ENCODE measurements around the gene CARHSP1. TPM values are rescaled to one million over a fixed set of nuclear protein-coding genes. Genes with fewer than 3 reads are reported as not detected.
"Not testable (repeated sequence)": the region's sequence is repeated elsewhere in the genome, so short reads cannot be mapped to it uniquely, and the experiment has no call there.

CARHSP1 gene
- total RNA-seq (2014; rRNA removed; shearing (Covaris generic)): 199 and 229 TPM in 2 replicates

DNA sequence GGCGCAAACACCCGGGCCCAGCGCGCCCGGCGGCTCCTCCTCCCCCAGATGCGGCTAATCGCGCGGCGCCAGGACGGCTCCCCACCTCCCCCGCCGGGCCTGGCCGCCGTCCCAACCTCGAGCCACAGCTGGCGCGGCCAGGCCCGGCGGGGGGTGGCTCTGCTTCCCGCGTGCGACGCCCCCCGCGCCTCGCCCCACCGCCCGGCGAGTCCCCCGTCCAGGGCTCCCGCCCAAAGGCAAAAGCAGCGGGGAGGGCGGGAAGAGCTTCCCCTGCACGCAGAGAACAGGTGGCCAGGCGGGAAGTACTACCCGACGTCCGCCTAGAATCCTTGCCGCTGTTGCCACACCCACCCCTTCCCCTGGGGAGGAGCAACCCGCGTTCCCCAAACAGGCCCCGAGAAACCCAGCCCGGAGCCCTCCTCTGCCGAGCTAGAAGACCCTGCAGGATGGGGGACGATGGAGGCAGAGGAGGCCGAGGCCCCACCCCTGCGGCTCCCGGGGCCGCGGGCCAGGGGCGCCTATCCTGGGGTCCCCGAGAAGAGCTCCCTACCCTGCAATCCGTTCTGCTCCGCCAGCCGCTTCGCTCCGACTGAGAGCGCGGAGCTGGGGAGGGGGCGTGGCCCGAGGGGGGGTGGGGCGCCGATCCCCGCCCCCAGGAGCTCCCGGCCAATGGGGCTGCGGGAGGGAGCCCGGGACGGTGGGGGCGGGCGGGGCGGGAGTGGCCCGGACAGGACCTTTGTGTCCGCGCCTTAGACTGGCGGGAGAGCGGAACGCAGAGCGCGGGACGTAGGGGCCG is at the start of gene CARHSP1:
Gene CARHSP1, minus strand, starts transcription at position 591 of the 796 bp plus-strand sequence. CDS start 9,678 bp downstream, outside the sequence.
- DNase-seq (ENCODE audit: low read depth): peak; percentile 90

GRCh38 chr16:8917336-8917735 is 48.5 kb upstream of the CARHSP1 start:
- DNase-seq (ENCODE audit: low read depth): not testable (repeated sequence)

DNA sequence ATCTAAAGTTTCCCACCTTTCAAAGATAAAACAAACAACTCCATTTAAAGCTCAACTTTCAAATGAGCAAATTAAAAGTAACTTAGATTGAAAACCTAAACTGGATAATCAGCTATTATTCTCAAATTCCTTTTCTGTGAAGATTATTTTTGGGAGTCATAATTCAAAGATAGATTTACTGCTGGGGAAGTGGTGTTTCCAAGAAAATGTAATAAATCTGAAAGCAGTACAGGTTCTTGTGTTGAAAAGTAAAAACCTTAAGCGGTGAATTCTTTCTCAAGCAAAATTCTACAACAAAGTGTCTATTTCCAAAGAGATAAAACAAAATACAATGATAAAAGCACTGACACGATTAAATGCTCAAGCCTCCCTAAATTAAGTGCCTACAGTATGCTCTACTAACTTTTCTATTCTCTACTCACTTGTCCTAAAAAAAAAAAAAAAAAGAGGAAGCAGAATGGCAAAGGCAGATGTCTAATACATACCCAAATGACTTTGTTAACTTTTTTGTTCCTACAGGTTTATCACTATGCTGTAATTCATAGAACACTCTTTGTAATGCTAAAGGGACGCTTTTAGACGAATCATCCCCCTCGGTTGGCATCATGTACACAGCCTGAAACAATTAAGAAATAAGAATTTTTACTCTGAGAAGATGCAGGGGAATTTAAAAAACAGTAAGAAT is 47.9 kb upstream of the CARHSP1 start:
- no peak for DNase-seq (ENCODE audit: low read depth)

DNA sequence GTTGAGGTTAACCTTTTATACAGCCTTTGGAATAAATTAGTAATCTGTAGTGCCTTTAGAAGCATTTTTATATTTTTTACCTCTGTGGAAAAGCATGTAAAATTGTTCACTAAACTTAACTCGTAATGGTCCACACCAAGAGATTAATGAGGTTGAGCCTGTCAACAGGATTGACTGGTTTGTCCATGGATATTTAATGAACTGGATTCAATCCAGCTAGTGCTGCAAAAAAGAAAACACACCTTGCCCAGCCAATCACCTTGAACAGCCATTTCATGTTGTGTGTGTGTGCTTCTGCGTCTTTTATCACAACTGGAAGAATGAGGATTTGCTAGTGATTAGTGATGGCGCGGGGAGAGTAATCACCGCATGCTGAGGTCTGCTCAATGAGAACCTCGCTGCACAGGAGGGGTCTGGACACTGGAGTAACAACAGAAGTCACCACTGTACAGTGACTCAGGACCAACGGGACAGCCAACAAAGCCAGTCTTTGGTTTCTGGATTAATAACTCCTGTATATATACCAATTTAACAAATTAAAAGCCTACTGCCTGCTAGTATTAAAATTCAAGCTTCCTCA is 47.0 kb upstream of the CARHSP1 start:
- DNase-seq (ENCODE audit: low read depth): no peak

DNA sequence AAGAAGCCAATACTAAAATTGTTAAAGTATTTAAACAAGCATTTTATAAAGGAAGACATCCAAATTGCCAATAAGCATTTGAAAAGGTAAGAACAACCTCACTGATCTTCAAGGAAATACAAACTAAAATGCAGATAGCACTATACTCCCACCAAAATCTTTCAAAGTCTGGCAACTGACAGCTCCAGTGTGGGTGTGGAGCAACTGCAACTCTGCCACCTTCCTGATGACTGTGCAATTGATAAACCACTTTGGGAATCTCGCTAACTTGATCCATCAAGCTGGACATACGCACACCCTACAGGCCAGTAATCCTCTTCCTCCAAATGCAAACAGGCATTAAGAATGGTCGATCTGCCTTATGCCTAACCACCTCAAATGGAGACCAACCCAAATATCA is 45.3 kb upstream of the CARHSP1 start:
- DNase-seq (ENCODE audit: low read depth): no peak

DNA sequence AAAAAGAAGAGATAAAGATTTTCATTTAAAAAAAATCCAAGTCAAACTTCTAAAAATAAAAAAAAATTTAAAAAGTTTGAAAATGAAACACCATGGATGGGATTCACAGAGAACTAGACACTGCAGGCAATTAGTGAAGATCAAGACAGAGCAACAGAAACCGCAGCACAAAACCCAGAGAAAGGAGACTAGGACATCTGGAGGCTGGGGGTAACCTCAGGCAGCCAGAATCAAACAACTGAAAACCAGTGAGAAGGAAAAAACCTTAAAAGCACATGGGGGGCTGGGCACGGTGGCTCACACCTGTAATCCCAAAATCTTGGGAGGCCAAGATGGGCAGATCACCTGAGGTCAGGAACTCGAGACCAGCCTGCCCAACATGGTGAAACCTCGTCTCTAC is 44.0 kb upstream of the CARHSP1 start:
- DNase-seq (ENCODE audit: low read depth): no peak

GRCh38 chr16:8910811-8911210 is 42.0 kb upstream of the CARHSP1 start:
- no peak for DNase-seq (ENCODE audit: low read depth)

GRCh38 chr16:8908810-8909468 is 40.1 kb upstream of the CARHSP1 start:
- DNase-seq (ENCODE audit: low read depth): peak; percentile 24

DNA sequence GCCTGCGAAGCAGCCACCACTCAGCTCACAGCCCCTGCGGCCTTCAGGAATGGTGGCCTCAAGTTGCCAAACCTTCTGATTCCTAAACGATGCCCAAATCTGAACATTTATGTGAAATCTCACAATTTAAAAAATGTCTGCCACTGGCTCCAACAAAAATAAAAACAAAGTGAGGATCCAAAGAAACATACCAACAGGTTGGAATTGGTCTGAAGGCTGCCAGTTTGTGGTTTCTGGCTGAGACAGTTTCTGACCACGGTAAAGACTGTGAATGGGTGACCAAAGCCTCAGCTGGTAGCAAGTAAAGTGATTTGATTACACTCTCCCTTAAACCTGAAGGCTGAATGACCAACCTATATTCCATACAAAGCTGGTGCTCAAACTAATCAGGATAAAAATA is 38.3 kb upstream of the CARHSP1 start:
- no peak for DNase-seq (ENCODE audit: low read depth)

- DNase-seq (ENCODE audit: low read depth): no peak
These were observed 37.2 kb upstream of the CARHSP1 start for GRCh38 chr16:8905795-8906591.

DNA sequence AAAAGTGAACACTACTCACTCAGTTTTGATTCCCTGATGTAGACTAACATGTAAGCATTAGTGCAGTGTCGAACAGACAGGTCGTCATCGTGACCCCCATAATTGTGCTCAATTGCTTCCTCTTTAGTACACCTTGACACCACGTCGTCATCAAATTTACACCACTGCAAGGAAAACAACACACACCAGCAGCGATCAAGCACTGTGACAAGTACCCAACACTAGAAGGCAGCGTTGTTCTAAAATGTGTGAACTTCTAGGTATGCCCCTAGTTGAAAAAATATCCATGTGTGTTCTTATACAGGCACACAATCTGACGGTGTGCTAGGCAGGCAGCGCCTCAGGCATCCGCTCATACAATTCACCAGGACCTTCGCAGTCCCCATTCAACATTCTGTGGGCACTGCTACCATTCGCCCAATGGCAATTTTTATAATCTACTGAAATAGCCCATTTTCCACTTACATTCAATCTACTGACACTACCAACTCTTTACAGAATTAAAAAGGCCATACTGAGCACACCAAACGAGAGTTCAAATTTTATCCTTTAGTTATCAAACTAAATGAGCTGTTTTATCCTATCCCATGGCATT is 36.5 kb upstream of the CARHSP1 start:
- DNase-seq (ENCODE audit: low read depth): peak; percentile 42

DNA sequence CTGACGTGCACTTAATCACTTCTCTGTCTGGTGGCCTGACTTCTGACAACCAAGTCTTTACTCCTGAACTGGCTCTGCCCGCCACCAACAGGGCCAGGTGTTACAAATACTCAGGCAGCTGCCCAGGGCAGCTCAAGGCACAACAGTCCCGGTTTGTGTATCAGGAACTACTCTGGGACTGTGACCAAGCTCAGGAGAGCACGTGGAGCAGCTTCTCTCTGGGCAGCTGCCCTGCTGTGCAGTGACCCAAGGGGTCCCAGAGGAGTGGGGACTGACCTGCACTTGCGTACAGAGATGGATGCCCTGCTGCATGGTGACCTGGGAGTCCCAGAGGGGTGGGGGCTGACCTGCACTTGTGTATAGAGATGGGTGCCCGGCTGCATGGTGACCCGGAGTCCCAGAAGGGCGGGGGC is 35.2 kb upstream of the CARHSP1 start:
- DNase-seq (ENCODE audit: low read depth): no peak

GRCh38 chr16:8903004-8903403 is 34.2 kb upstream of the CARHSP1 start:
- no peak for DNase-seq (ENCODE audit: low read depth)

- DNase-seq (ENCODE audit: low read depth): no peak
These were observed 32.6 kb upstream of the CARHSP1 start for GRCh38 chr16:8901320-8901861.

GRCh38 chr16:8900343-8900742 is 31.5 kb upstream of the CARHSP1 start:
- DNase-seq (ENCODE audit: low read depth): no peak

- no peak for DNase-seq (ENCODE audit: low read depth)
These were observed 31.0 kb upstream of the CARHSP1 start for GRCh38 chr16:8899709-8900317.

DNA sequence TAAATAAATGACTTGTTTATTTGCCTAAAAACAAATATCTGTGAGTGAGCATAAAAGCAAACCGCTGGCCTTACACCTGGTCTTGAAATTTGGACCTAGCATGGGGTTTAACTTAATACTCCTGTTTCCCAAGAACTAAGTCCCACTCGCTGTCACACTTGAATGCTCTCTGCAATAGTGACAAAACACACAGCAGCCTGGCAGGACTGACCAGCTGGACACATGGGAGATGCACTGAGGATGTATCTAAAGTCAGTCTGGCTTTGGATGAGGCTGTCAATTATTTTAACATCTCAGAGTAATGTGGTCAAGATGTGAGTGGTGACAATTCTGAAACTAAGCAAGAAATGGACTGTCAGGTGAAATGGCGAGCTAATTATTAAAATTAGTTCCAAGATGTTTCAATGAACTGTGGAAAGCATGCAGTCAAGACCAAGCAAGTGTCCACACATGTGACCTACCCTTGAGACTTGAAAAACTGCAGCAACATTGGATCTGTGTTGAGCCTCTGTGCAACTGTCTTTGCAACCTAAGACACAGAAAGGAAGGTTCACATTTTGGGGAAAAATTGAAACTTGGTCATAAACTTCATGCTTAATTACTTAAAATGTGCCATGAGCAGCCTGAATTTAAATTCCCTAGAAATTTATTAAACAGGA is 30.0 kb upstream of the CARHSP1 start:
- DNase-seq (ENCODE audit: low read depth): no peak

- DNase-seq (ENCODE audit: low read depth): no peak
These were observed 26.0 kb upstream of the CARHSP1 start for GRCh38 chr16:8894736-8895334.

DNA sequence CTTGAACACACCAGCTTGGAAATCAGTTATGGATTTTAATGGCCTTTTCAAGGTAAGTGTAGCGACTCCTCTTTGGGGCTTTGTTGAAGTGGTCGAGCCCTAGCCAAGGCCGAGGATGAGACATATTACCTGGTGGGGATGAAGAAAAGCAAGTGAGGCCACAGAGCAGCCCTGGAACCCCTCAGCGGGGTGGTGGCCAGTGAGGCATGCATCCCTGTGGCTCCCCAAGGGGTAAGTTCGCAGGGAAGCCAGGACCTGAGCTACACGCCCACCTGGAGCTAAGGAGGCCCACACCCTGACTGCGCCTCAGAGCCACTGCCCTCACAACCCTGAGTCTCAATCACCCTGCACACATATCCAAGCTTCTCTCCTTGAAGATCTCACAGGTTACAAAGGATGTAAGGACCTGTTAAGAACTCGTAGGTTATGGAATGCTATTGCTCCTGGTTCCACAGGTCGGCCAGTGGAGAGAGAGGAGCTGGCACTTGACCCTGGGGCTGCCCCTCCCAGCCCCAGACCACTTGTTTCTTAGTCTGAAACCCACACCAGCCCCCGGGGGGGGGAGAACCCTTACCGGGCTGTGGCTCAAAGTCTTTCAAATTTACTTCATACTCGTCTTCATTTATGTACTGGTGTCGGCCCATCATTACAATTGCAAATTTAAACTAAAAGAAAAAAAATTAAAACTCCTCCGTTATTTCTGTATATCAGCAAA is 25.3 kb upstream of the CARHSP1 start:
- DNase-seq (ENCODE audit: low read depth): no peak
